ENCODE results near the gene SUPT16H. TPM values are rescaled to one million over a fixed set of nuclear protein-coding genes. Genes with fewer than 3 reads are reported as not detected.

SUPT16H gene
- total and polyA plus RNA-seq, 10 of the 15 experiments (the other 5 are each of a cell fraction or from before 2014, with no cell fraction given), result 90.7 to 201 (median 121) TPM

- no peak for TF ChIP-seq IKZF1 (conservative IDR thresholded peaks at IDR 0.05)
- no peak for TF ChIP-seq GATAD2B (conservative IDR thresholded peaks at IDR 0.05; ENCODE audit: low read depth)
- no peak for TF ChIP-seq KDM1A (IDR thresholded peaks at IDR 0.05; ENCODE audit: borderline replicate concordance)
- TF ChIP-seq SMAD5 (IDR thresholded peaks at IDR 0.05; ENCODE audit: low read depth), result no peak
Measured at GRCh38 chr14:21428930-21429329, 45.1 kb upstream of the SUPT16H start (continued).

DNA sequence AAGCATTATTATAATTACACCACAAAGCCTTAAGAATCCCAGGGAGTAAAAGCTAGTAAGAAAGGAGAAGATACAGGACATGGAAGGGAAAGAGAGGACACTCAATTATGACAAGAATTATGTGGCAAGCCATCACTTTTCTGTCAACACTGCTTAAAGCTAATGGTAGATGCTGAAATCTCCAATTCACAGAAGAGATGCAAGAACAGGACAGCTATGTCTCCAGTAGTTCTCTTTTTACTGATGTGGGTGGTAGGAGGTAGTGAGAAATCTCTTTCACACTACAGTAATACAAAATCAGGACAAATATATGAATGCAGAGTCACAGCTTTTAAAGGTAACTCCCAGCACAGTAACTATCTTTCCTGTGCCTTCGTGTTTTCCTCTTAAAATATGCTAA is 42.9 kb upstream of the SUPT16H start:
- SMC1A ChIA-PET (ENCODE audit: uncharacterized antibody, unreplicated experiment), result interaction anchor here (0.8 to 2.5 kb wide), 3 partner anchors 12 to 161 kb away, joined by 3 to 7 read pairs (median 4); no protein-coding TSS in a partner anchor
- in situ Hi-C loops (cut with MboI), result no loop called here
- H3K79me2 ChIP-seq (ENCODE audit: control insufficient read depth, insufficient read depth, low read length), result peaks cover 2% of the 10 kb centered on the region
- H3K27ac ChIP-seq (ENCODE audit: control insufficient read depth, insufficient read depth), result no peak overlapping the region
- CTCF ChIA-PET, result interaction anchor here (1.1 to 1.8 kb wide), 2 partner anchors 24 to 30 kb away, joined by 4 to 6 read pairs; partner anchors contain the start of gene CHD8
- no TSS peak for BruUV-seq (replicated peaks)
- 94% methylated on average over 1 of the region's 1 CpG for WGBS (ENCODE audit: insufficient coverage, insufficient replicate concordance, low lambda C conversion rate, missing lambda C conversion rate)
- peaks cover 34 to 65% of the 10 kb centered on the region in 2 experiments for H3K36me3 ChIP-seq (ENCODE audit: control insufficient read depth in 2 of 2, insufficient read depth in 2 of 2, low read length in 1 of 2)
- POLR2A ChIA-PET, result no interaction called here
- ATAC-seq (no peak), DNase-seq (ENCODE audit: low read depth, low spot score) (no peak), FAIRE-seq (no peak)
- RAD21 ChIA-PET (ENCODE audit: unreplicated experiment), result interaction anchor here (0.9 to 1.3 kb wide), 2 partner anchors 10 to 42 kb away, joined by 3 read pairs; no protein-coding TSS in a partner anchor
- H3K4me2 ChIP-seq (ENCODE audit: control insufficient read depth, insufficient read depth), result no peak overlapping the region
- TF ChIP-seq BCL3 (IDR thresholded peaks at IDR 0.05; ENCODE audit: borderline replicate concordance, insufficient read depth, low read depth, low read length, poor library complexity, severe bottlenecking), result no peak
- TF ChIP-seq PBX3 (IDR thresholded peaks at IDR 0.05; ENCODE audit: insufficient replicate concordance, low read depth, low read length), result no peak
- TF ChIP-seq HDAC2 (IDR thresholded peaks at IDR 0.05), result no peak
- TF ChIP-seq BCL11A (IDR thresholded peaks at IDR 0.05; ENCODE audit: low read depth, low read length), result no peak
- TF ChIP-seq CBX3 (IDR thresholded peaks at IDR 0.05; ENCODE audit: borderline replicate concordance, low read depth), result no peak
- no peak for TF ChIP-seq GABPA (IDR thresholded peaks at IDR 0.05; ENCODE audit: low read depth)
- no peak for TF ChIP-seq ZNF207 (IDR thresholded peaks at IDR 0.05; ENCODE audit: borderline replicate concordance)
- TF ChIP-seq ZNF687 (IDR thresholded peaks at IDR 0.05), result no peak
- H3K9ac ChIP-seq (ENCODE audit: control insufficient read depth, insufficient read depth, low read length), result no peak overlapping the region
- H3K27me3 ChIP-seq (replicated peaks in 1 of 2; ENCODE audit: control insufficient read depth in 2 of 2, insufficient read depth in 2 of 2, low read length in 1 of 2), result no peaks in the 10 kb centered on the region
- no peaks in the 10 kb centered on the region for H3K4me1 ChIP-seq (ENCODE audit: control insufficient read depth, insufficient read depth, low read length)
- H3K9me3 ChIP-seq (replicated peaks; ENCODE audit: control insufficient read depth, insufficient read depth, low read length), result no peaks in the 10 kb centered on the region
- no peaks in the 10 kb centered on the region for H4K20me1 ChIP-seq (ENCODE audit: control insufficient read depth, insufficient read depth)
- no peak overlapping the region for H3K4me3 ChIP-seq
- intact Hi-C loops (cut with micrococcal nuclease; ENCODE audit: unreplicated experiment), result no loop called here
- H2AFZ ChIP-seq (ENCODE audit: control insufficient read depth, low read depth, low read length), result no peak overlapping the region
